NCI-H2227 (cell line): ENCODE results near the gene P3H4.
"Not testable (repeated sequence)": the region's sequence is repeated elsewhere in the genome, so short reads cannot be mapped to it uniquely, and the experiment has no call there.

Source experiments
- DNase-seq: peaks from one replicate; lab custom pipeline; 2025; ENCODE audit not compliant: unreplicated experiment; lab: John Stamatoyannopoulos, UW

P3H4 gene

GRCh38 chr17:41794540-41794975 lies 17.2 kb downstream of the P3H4 start:
- DNase-seq, result no peak

DNA sequence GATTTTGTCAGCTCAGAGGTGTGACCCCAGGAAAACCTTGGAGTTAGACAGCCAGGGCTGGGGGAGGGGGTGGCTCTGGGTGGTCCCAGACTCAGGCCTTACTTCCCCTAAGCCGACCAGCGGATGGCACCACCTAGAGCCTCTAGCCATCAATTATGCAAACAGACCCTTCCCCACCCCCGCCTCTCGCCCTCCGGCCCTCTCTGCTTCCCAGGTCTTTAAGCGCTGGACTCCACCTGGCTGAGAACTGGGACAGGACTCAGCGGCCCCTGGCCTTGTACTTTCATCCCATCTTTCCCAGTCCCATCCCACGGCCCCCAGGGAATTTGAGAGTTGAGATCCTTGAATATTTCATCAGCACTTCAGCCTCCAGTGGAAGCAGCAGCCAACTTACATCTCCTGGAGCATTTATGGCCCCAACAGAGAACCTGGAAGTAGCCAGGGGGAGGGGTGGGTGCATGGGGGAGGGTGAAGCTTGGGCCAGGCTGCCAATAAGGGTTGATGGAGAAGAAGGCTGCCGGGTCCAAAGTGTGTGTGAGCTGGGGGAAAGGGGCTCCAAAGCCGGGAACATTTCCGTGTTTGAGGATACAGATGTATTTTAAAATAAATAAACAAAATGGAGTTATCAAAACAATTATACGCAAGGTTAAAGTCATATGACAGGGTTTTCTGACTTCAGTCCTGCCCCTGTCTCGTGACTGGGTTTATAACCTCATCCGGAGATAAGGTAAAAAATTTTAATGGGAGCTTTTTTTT lies 17.8 kb downstream of the P3H4 start:
- DNase-seq, result no peak

- peak; percentile 59 for DNase-seq
Measured at GRCh38 chr17:41792845-41793783, 18.6 kb downstream of the P3H4 start.

DNA sequence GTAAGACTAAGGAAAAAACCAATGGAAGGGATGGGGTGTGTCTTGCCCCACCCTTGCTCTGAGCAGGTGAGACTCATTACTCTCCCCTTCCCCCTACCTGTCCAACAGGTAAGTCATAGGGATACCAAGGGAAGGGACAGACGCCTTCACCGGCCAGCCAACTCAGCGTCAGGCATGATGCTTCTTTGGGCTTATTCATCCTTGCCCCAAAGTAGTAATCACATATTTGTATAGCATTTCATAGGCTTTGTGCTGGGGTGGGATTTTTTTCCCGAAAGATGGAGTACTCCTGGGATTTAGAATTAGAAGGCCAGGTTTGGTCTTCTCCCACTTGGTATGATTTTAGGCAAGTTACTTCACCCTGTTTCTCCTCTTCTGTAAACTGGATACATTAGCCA lies 24.7 kb downstream of the P3H4 start:
- DNase-seq, result no peak

- DNase-seq, result peak; percentile 99
Measured at GRCh38 chr17:41786227-41787020, 25.3 kb downstream of the P3H4 start, which contains the start of gene JUP. TSS of gene JUP (minus strand) at chr17:41786711. CDS start at chr17:41771854, 14,857 bp downstream.

GRCh38 chr17:41785859-41786226 lies 25.9 kb downstream of the P3H4 start:
- DNase-seq, result no peak

- peak; percentile 44 for DNase-seq
Measured at GRCh38 chr17:41785091-41785858, 26.5 kb downstream of the P3H4 start.

DNA sequence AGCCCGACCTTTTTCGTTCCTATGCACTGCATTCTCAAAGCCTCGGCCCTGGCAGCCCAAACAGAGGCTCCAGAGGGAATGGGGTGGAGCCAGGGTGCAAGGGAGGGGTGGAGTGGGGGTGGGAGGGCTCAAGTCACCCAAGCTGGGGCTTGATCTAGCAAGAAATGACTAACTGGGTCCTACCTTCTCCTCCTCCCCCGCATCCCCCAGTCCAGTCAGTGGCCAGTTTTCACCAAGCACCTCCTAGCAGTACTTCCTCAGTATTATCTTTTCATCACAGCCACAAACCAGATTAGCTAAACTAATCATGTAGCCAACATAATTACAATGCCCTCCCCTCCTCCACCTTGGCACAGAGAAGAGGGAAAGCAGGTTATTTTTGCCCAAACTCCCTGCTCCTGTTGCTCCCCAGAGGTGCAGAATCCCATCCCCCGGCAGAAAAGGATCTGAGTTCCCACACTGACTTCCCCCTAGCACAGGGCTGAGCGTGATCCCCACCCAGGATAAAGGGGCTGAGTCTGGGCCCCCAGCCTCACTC lies 27.5 kb downstream of the P3H4 start:
- DNase-seq, result no peak

DNA sequence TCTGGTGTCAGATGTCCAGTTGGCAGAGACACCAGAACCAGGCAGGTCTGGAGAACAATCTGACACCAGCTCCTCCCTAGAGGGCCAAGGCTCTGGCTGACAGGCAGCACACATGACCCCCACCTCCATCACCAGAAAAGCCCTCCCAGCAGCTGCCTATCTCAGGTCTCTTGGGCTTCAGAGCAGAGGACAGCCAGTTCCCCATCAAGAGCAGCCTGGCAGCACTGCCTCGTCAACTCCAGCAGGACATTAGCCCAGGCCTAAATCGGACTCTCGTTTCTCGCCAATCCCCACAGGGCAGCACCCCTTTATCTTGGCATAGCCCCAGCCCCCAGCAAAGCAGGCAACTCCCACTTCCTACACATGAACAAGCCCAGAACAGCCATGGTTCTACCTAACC lies 29.6 kb downstream of the P3H4 start:
- no peak for DNase-seq

GRCh38 chr17:41781404-41782110 lies 30.2 kb downstream of the P3H4 start:
- DNase-seq, result no peak

GRCh38 chr17:41779954-41780353 lies 31.8 kb downstream of the P3H4 start:
- no peak for DNase-seq

DNA sequence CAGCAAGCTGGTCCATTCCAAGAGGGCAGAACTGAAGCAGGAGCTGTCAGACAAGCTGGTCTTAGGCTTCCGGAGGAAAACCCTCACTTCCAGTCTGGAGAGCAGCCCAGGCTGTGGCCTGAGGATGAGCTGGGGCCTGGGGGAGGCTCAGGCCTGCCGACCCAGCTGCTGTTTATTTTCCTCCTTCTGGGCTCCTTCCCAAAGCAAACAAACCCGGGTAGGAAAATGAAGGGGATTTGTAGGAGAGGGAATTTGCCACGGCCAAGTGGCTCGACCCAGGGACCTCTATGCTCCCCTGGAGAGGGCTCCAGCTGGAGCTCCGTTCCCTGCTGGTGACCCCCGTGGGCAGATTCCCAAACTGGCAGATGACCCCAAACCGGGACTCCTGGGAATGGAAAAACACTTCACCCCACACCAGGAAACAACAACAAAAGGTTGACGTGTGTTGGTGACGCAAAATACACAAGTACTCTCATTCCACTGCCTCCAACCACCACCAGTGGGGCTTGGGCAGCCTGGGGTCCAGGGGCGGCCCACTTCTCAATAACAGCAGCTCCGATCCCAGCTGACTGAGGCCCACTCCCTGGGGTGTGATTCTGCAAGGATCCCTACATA lies 34.1 kb downstream of the P3H4 start:
- DNase-seq, result peak; percentile 27

- DNase-seq, result no peak
Measured at GRCh38 chr17:41777157-41777573, 34.6 kb downstream of the P3H4 start.

DNA sequence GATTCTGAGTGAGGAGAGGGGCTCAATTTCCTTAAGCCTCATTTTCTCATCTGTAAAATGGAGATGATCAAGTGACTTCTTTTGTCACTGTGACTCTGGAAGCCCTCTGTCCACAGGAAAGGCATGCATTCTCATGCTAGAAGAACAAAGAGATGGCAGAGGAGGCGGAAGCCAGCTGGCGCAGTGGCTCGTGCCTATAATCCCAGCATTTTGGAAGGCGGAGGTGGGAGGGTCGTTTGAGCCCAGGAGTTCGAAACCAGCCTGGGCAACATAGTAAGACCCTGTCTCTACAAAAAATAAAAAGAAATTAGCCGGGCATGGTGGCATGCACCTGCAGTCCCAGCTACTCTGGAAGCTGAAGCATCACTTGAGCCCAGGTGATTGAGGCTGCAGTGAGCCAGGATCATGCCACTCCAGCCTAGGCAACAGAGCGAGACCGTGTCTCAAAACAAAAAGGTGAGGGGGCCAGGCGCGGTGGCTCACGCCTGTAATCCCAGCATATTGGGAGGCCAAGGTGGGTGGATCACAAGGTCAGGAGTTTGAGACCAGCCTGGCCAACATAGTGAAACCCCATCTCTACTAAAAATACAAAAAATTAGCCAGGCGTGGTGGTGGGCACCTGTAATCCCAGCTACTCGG lies 35.4 kb downstream of the P3H4 start:
- not testable (repeated sequence) for DNase-seq

- DNase-seq, result no peak
Measured at GRCh38 chr17:41775394-41776226, 36.1 kb downstream of the P3H4 start.

DNA sequence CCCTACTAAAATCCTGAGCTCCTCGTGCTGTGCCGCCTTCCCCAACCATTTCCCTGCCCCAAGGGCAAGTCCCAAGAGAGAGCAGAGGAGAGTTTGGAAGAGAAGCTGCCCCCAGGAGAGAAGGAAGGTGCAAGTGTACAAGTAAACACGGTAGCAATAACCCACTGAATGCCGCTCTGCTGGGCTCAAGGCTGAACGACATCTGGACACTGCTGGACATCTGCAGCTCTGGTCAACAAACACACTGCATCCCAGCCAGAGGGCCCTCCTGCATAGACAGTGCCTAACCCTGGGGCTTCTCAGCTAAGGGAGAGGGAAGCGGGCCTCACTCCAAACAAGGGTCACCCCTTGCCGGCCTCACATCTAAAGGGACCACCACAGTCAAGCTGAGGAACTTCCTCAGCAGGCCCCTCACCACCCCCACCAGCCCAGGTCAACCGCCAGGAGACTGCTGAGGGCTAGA lies 38.0 kb downstream of the P3H4 start:
- DNase-seq, result no peak

DNA sequence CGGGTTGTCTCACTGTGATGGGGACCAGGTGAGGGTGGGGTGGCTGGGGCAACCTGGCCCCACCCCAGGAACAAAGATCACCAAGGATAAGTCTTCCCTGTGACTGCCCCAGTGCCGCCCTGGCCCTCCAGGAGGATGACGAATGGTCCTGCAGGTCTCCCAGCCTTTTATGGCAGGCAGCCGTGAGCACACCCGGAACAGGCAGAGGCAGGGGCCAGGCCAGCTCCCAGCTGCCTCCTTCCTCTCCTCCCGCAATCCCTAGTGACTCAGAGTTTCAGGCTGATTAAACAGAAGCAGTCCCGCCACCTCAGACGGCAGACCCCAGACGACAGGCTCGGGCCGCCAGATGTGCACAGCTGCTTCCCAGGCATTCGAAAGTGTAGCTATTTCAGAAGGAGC lies 38.6 kb downstream of the P3H4 start:
- peak; percentile 19 for DNase-seq
